Suprapubic skin (tissue), 4 donors: ENCODE results near the gene RAB3D.

ENCODE experiments used
- EP300 ChIP-seq: sonication (generic); formaldehyde crosslinking; IDR thresholded peaks from one replicate; pipeline ENCODE4 v1.6.1; 2017; ENCODE audit warnings: antibody characterized with exemption
- POLR2A ChIP-seq, 2 donors: fragments of 450-650 bp; IDR thresholded peaks; one replicate each; pipeline ENCODE4 v1.6.1; 2017; ENCODE audit warnings: antibody characterized with exemption in 2 of 2, mild to moderate bottlenecking in 2 of 2, moderate library complexity in 2 of 2
- POLR2AphosphoS5 ChIP-seq, 3 donors: sonication (generic); formaldehyde crosslinking; IDR thresholded peaks; one replicate each; pipeline ENCODE4 v1.6.1; 2017; ENCODE audit warnings: antibody characterized with exemption in 3 of 3
- TF ChIP-seq, protein P1 (sequence below), 2 donors: fragments of 200-600 bp in 1 of 2; fragments of 450-650 bp in 1 of 2; sonication (generic) in 1 of 2; IDR thresholded peaks; one replicate each; pipeline ENCODE4 v1.5.1; 2016 to 2019; ENCODE audit warnings: antibody characterized with exemption in 2 of 2, mild to moderate bottlenecking in 1 of 2, moderate library complexity in 1 of 2

DNA sequence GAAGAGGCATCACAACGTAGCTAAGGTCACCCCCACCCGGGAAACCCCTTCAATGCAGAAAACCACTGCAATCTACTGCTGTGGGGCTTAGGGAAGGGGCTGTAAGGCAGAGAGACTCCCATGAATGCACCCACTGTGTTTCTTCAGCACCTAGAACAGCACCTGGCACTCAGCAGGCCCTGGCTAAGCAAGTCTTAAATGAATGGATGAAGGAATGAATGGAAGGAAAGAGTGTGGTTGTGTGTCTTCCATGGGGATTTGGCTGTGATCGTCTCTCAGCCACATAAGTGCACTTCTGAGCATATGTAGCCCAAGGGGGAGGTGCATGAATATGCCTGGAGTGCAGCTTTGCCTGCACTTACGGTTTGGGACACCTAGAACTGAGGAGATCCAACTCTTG lies 9.7 kb upstream of the RAB3D start:
- TF ChIP-seq, protein P1, sequence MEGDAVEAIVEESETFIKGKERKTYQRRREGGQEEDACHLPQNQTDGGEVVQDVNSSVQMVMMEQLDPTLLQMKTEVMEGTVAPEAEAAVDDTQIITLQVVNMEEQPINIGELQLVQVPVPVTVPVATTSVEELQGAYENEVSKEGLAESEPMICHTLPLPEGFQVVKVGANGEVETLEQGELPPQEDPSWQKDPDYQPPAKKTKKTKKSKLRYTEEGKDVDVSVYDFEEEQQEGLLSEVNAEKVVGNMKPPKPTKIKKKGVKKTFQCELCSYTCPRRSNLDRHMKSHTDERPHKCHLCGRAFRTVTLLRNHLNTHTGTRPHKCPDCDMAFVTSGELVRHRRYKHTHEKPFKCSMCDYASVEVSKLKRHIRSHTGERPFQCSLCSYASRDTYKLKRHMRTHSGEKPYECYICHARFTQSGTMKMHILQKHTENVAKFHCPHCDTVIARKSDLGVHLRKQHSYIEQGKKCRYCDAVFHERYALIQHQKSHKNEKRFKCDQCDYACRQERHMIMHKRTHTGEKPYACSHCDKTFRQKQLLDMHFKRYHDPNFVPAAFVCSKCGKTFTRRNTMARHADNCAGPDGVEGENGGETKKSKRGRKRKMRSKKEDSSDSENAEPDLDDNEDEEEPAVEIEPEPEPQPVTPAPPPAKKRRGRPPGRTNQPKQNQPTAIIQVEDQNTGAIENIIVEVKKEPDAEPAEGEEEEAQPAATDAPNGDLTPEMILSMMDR (IDR thresholded peaks at IDR 0.05) = no peak
- no peak for TF ChIP-seq POLR2A (IDR thresholded peaks at IDR 0.05)
- TF ChIP-seq POLR2AphosphoS5 (IDR thresholded peaks at IDR 0.05) = no peak
- no peak for TF ChIP-seq EP300
